Fibroblast of lung (primary cell): ENCODE results near the gene DIS3L2.

ENCODE experiments used
- CTCF ChIP-seq, 2 donors: IDR thresholded peaks in 1 of 2; conservative IDR thresholded peaks in 1 of 2; 1 replicate in 1 of 2; 2 replicates in 1 of 2; pipeline ENCODE4 v1.5.1; 2011 to 2012; ENCODE audit warnings: low read length in 2 of 2, control low read depth in 1 of 2, inconsistent platforms in 1 of 2, low read depth in 1 of 2, mild to moderate bottlenecking in 1 of 2
- EZH2 ChIP-seq: IDR thresholded peaks from 2 replicates; pipeline ENCODE4 v1.5.1; 2012; ENCODE audit warnings: low read length, control low read depth, mild to moderate bottlenecking; ENCODE audit errors: missing control alignments

DNA sequence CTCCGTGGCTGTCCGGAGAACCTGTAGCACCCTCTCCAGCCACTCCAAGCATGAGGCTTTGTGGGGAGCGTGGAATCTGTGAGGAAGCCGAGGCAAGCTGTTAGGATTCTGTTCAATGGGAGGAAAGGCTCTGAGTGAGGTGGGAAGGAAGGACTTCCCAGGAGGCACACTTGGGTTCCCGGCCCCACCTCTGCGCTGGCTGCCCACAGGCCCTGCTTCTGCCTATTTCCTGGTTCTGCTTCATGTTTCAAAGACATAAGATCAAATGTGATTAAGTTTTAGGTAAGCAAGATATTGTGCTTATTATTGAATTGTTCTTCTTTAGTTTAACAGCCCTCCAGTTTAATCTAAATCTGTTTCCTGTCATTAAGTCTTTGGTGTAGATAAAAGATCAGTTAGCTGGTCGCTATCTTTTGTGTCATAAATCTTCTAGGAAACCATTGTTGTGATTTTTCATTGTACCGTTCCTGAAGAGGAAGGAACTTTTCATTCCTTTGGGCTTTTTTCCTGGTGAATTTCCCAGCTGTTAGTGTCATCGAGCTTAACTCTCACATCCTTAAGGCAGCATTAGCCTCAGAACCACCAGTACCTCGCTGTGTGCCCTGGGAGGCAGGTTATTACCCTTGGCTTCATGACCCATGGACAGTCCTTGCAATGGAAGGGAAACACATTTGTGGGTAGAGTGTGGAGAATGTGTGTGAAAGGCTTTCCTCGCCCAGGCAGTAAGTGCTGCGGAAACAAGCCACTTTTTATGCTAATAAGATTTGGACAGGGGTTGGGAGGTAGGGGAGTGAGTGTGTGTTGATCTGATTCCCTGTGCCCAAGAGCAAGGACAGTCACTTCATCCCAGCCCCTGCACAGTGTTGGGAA is 355.2 kb downstream of the DIS3L2 start:
- TF ChIP-seq CTCF (conservative IDR thresholded peaks at IDR 0.05 in 1 of 2, IDR thresholded peaks at IDR 0.05 in 1 of 2; ENCODE audit: low read depth in 1 of 2, low read length in 2 of 2) (no peak), EZH2 (no peak)
